Transverse colon (tissue), 4 donors: ENCODE results near the gene FTCDNL1. TPM values are rescaled to one million over a fixed set of nuclear protein-coding genes. Genes with fewer than 3 reads are reported as not detected.

Source experiments
- DNase-seq: peaks from one replicate; pipeline ENCODE4 v3.0.0-alpha.2; 2019
- H3K27ac ChIP-seq, 4 donors: fragments of 200-600 bp; sonication (generic); 2 replicates each; pipeline ENCODE4 v1.5.1; 2016 to 2018; ENCODE audit warnings: inconsistent platforms in 4 of 4
- H3K27me3 ChIP-seq: fragments of 200-600 bp; sonication (generic); 2 replicates; pipeline ENCODE4 v1.5.1; 2017; ENCODE audit warnings: inconsistent platforms
- H3K36me3 ChIP-seq, 4 donors: fragments of 200-600 bp; sonication (generic); 2 replicates each; pipeline ENCODE4 v1.5.1; 2017 to 2019; ENCODE audit warnings: inconsistent platforms in 4 of 4
- H3K4me1 ChIP-seq, 4 donors: fragments of 200-600 bp; sonication (generic); 2 replicates each; pipeline ENCODE4 v1.5.1; 2017 to 2020; ENCODE audit warnings: inconsistent platforms in 4 of 4
- H3K4me3 ChIP-seq, 4 donors: fragments of 200-600 bp; sonication (generic); 1 replicate in 1 of 4; 2 replicates in 3 of 4; pipeline versions ENCODE4 v1.5.1 to v1.6.1; 2017 to 2019; ENCODE audit warnings: inconsistent platforms in 4 of 4
- H3K9me3 ChIP-seq, 2 donors: fragments of 200-600 bp; sonication (generic); 2 replicates each; pipeline ENCODE4 v1.5.1; 2017 to 2019; ENCODE audit warnings: inconsistent platforms in 2 of 2
- EP300 ChIP-seq: sonication (generic); formaldehyde crosslinking; IDR thresholded peaks from one replicate; pipeline ENCODE4 v1.6.1; 2017; ENCODE audit warnings: antibody characterized with exemption, low read depth
- POLR2A ChIP-seq: fragments of 450-650 bp; IDR thresholded peaks from one replicate; pipeline ENCODE4 v1.6.1; 2016; ENCODE audit warnings: antibody characterized with exemption, mild to moderate bottlenecking, moderate library complexity
- POLR2AphosphoS5 ChIP-seq, 3 donors: sonication (generic); formaldehyde crosslinking; IDR thresholded peaks; one replicate each; pipeline ENCODE4 v1.6.1; 2016; ENCODE audit warnings: antibody characterized with exemption in 3 of 3
- WGBS, 2 donors: methylation state at CpG; one replicate each; pipeline ENCODE4 v1.1.5; 2018; ENCODE audit warnings: low coverage in 1 of 2; 5-methylcytosine and 5-hydroxymethylcytosine counted together
- in situ Hi-C, 4 donors: fragments of 200-750 bp; cut with MboI; loops; one replicate each; pipeline versions ENCODE4 v1.15.0 to v1.15.1; 2017; ENCODE audit warnings: low sequenced_read_pairs in 3 of 4, low pct_ligation_motif_present in 1 of 4, low pct_unique_long_range_greater_than_20kb in 1 of 4
- intact Hi-C: fragments of 100-400 bp; cut with DNase I; formaldehyde crosslinking; loops from one replicate; pipeline ENCODE4 v1.15.1; 2023; ENCODE audit warnings: low total_unique reads
- total RNA-seq, 4 donors: library from RNA; depleted of rRNA; stranded (reverse); fragments of >200 nt; gene quantifications; one replicate each; pipeline ENCODE4 v1.1.0, GENCODE V29; 2016
- TF ChIP-seq, protein P1 (sequence below), 5 experiments: fragments of 200-600 bp in 3 of 5; fragments of 450-650 bp in 2 of 5; sonication (generic) in 3 of 5; IDR thresholded peaks; 1 replicate in 2 of 5; 2 replicates in 3 of 5; pipeline ENCODE4 v1.5.1; 2016 to 2017; ENCODE audit warnings: antibody characterized with exemption in 5 of 5, inconsistent platforms in 3 of 5, mild to moderate bottlenecking in 2 of 5, moderate library complexity in 1 of 5

The FTCDNL1 gene
- total RNA-seq, 4 donors from 2014 or later, result 1.8 to 2.7 TPM; not detected in 2

- no peaks in the 10 kb centered on the region for H3K4me1 ChIP-seq
- 73 to 80% methylated on average over 1 to 4 of the region's 5 CpGs for WGBS, 2 donors
- DNase-seq, result no peak
- intact Hi-C loops, result no loop called here
- no peaks in the 10 kb centered on the region for H3K9me3 ChIP-seq
- H3K27me3 ChIP-seq, result no peaks in the 10 kb centered on the region
- H3K27ac ChIP-seq, result no peak overlapping the region
- no peak overlapping the region for H3K4me3 ChIP-seq
- no peaks in the 10 kb centered on the region for H3K36me3 ChIP-seq
- in situ Hi-C loops, result no loop called here
- TF ChIP-seq EP300, result no peak
- TF ChIP-seq POLR2A, result no peak
- TF ChIP-seq POLR2AphosphoS5 (IDR thresholded peaks at IDR 0.05), result no peak
- TF ChIP-seq, protein P1, sequence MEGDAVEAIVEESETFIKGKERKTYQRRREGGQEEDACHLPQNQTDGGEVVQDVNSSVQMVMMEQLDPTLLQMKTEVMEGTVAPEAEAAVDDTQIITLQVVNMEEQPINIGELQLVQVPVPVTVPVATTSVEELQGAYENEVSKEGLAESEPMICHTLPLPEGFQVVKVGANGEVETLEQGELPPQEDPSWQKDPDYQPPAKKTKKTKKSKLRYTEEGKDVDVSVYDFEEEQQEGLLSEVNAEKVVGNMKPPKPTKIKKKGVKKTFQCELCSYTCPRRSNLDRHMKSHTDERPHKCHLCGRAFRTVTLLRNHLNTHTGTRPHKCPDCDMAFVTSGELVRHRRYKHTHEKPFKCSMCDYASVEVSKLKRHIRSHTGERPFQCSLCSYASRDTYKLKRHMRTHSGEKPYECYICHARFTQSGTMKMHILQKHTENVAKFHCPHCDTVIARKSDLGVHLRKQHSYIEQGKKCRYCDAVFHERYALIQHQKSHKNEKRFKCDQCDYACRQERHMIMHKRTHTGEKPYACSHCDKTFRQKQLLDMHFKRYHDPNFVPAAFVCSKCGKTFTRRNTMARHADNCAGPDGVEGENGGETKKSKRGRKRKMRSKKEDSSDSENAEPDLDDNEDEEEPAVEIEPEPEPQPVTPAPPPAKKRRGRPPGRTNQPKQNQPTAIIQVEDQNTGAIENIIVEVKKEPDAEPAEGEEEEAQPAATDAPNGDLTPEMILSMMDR (IDR thresholded peaks at IDR 0.05), result no peak
Observed at GRCh38 chr2:199765646-199766045, 85.3 kb downstream of the FTCDNL1 start.

DNA sequence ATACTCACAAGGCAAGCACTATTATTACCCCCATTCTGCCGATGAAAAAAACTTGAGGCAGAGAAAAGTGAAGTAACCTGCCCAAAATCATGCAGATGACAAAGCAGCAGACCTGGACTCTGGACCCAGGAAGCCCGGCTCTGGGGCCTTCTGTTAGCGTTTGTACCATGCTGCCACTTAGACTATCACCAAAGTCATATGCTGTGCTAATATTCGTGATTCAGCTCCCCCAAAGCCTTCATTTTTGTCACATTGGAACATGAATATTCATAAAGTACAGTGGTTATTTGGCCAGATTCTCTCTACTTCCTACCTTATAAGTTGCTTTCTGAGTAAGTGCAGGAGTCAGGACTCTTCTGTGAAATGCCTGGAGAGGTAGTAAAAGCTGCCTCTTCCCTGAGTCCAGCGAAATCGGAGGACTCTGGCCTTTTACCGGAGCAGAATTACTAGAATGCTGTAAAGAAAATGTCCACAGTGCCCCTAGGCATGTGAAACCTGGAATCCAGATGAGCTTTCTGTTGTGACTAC is 86.7 kb downstream of the FTCDNL1 start:
- H3K27me3 ChIP-seq, result no peaks in the 10 kb centered on the region
- H3K9me3 ChIP-seq, result no peaks in the 10 kb centered on the region
- TF ChIP-seq POLR2AphosphoS5 (IDR thresholded peaks at IDR 0.05) (no peak), POLR2A (no peak), EP300 (no peak)
- TF ChIP-seq, protein P1 (IDR thresholded peaks at IDR 0.05), result no peak
- H3K4me1 ChIP-seq, result no peaks in the 10 kb centered on the region
- intact Hi-C loops, result no loop called here
- H3K36me3 ChIP-seq, result no peaks in the 10 kb centered on the region
- H3K27ac ChIP-seq, result no peak overlapping the region
- H3K4me3 ChIP-seq, result no peak overlapping the region
- WGBS, 2 donors, result 57 to 80% methylated on average over 1 to 7 of the region's 7 CpGs
- in situ Hi-C loops, result no loop called here
- DNase-seq, result no peak

GRCh38 chr2:199762963-199763362 is 88.0 kb downstream of the FTCDNL1 start:
- no peaks in the 10 kb centered on the region for H3K9me3 ChIP-seq
- 86 to 93% methylated on average over 2 to 4 of the region's 4 CpGs for WGBS, 2 donors
- no peak overlapping the region for H3K27ac ChIP-seq
- no peaks in the 10 kb centered on the region for H3K27me3 ChIP-seq
- intact Hi-C loops, result no loop called here
- DNase-seq, result no peak
- TF ChIP-seq EP300 (no peak), POLR2A (no peak), POLR2AphosphoS5 (IDR thresholded peaks at IDR 0.05) (no peak)
- TF ChIP-seq, protein P1 (IDR thresholded peaks at IDR 0.05), result no peak
- H3K36me3 ChIP-seq, result no peaks in the 10 kb centered on the region
- in situ Hi-C loops, result no loop called here
- H3K4me1 ChIP-seq, result no peaks in the 10 kb centered on the region
- no peak overlapping the region for H3K4me3 ChIP-seq

- in situ Hi-C loops, result no loop called here
- 82 to 96% methylated on average over 2 to 3 of the region's 3 CpGs for WGBS, 2 donors
- H3K36me3 ChIP-seq, result no peaks in the 10 kb centered on the region
Observed at GRCh38 chr2:199760574-199760973, 90.4 kb downstream of the FTCDNL1 start.

More at GRCh38 chr2:199760574-199760973, 90.4 kb downstream of the FTCDNL1 start:
- Histone ChIP-seq H3K9me3 (no peaks in the 10 kb centered on the region), H3K4me1 (peaks cover 0 to 8% (median 0%) of the 10 kb centered on the region in 4 donors), H3K27me3 (no peaks in the 10 kb centered on the region), H3K27ac (no peak overlapping the region), H3K4me3 (no peak overlapping the region)
- intact Hi-C loops, result no loop called here
- no peak for DNase-seq
- TF ChIP-seq, protein P1 (IDR thresholded peaks at IDR 0.05), result no peak
